Gastroesophageal sphincter (tissue), 4 donors: ENCODE data around the gene LILRB3. TPM values are rescaled to one million over a fixed set of nuclear protein-coding genes. Genes with fewer than 3 reads are reported as not detected.
"Not testable (repeated sequence)": the region's sequence is repeated elsewhere in the genome, so short reads cannot be mapped to it uniquely, and the experiment has no call there.

Source experiments
- ATAC-seq: fragments of 150-250 bp; one replicate; pipeline ENCODE4 v1.9.1; 2016; ENCODE audit warnings: mild to moderate bottlenecking, moderate library complexity
- H3K27ac ChIP-seq, 4 donors: fragments of 200-600 bp; sonication (generic) in 3 of 4; 1 replicate in 3 of 4; 2 replicates in 1 of 4; pipeline ENCODE4 v1.5.1; 2016 to 2019
- H3K27me3 ChIP-seq: fragments of 200-600 bp; sonication (generic); one replicate; pipeline ENCODE4 v1.5.1; 2019
- H3K36me3 ChIP-seq, 2 donors: fragments of 200-600 bp; sonication (generic); one replicate each; pipeline ENCODE4 v1.5.1; 2019; ENCODE audit warnings: control low read depth in 1 of 2
- H3K4me1 ChIP-seq, 3 donors: fragments of 200-600 bp; sonication (generic); 1 replicate in 2 of 3; 2 replicates in 1 of 3; pipeline ENCODE4 v1.5.1; 2016 to 2019; ENCODE audit warnings: control low read depth in 2 of 3
- H3K4me3 ChIP-seq, 2 donors: fragments of 200-600 bp; sonication (generic); one replicate each; pipeline ENCODE4 v1.5.1; 2019; ENCODE audit warnings: mild to moderate bottlenecking in 1 of 2, moderate library complexity in 1 of 2
- H3K9me3 ChIP-seq, 3 donors: fragments of 200-600 bp; sonication (generic); one replicate each; pipeline ENCODE4 v1.5.1; 2017 to 2019; ENCODE audit warnings: control low read depth in 2 of 3
- CTCF ChIP-seq, 4 experiments: fragments of 200-600 bp in 2 of 4; fragments of 450-650 bp in 2 of 4; sonication (generic) in 1 of 4; IDR thresholded peaks; one replicate each; pipeline ENCODE4 v1.5.1; 2017 to 2019; ENCODE audit warnings: antibody characterized with exemption in 4 of 4, mild to moderate bottlenecking in 2 of 4, moderate library complexity in 2 of 4
- EP300 ChIP-seq: sonication (generic); formaldehyde crosslinking; IDR thresholded peaks from one replicate; pipeline ENCODE4 v1.6.1; 2017; ENCODE audit warnings: antibody characterized with exemption, mild to moderate bottlenecking
- POLR2A ChIP-seq, 2 donors: fragments of 450-650 bp; IDR thresholded peaks; one replicate each; pipeline ENCODE4 v1.6.1; 2017; ENCODE audit warnings: antibody characterized with exemption in 2 of 2, mild to moderate bottlenecking in 2 of 2, moderate library complexity in 1 of 2
- POLR2AphosphoS5 ChIP-seq: sonication (generic); formaldehyde crosslinking; IDR thresholded peaks from one replicate; pipeline ENCODE4 v1.6.1; 2017; ENCODE audit warnings: antibody characterized with exemption
- WGBS, 2 donors: methylation state at CpG; one replicate each; pipeline ENCODE4 v1.1.5; 2018; ENCODE audit warnings: low coverage in 1 of 2; 5-methylcytosine and 5-hydroxymethylcytosine counted together
- total RNA-seq, 4 donors: library from RNA; depleted of rRNA; stranded (reverse); fragments of >200 nt; gene quantifications; one replicate each; pipeline ENCODE4 v1.1.0, GENCODE V29; 2016

Gene LILRB3
- total RNA-seq, 4 donors from 2014 or later = 6.8 to 29.9 (median 21.3) TPM

- H3K27ac ChIP-seq = not testable (repeated sequence)
- 20% methylated on average over 1 of the region's 21 CpGs; no CpG with 5 or more reads in 1 of the 2 donors for WGBS, 2 donors
Measured at GRCh38 chr19:54239491-54240371, 16.9 kb upstream of the LILRB3 start.

GRCh38 chr19:54233941-54234340, 11.1 kb upstream of the LILRB3 start:
- H3K9me3 ChIP-seq = peaks cover 0 to 10% (median 0%) of the 10 kb centered on the region in 3 donors
- peaks cover 0 to 3% (median 0%) of the 10 kb centered on the region in 3 donors for H3K4me1 ChIP-seq
- TF ChIP-seq EP300 (no peak), POLR2A (IDR thresholded peaks at IDR 0.05) (no peak), CTCF (IDR thresholded peaks at IDR 0.05) (no peak), POLR2AphosphoS5 (no peak)
- WGBS, 2 donors = 43 to 88% methylated on average over 1 to 4 of the region's 5 CpGs
- ATAC-seq = no peak
- H3K4me3 ChIP-seq = no peak overlapping the region
- peaks cover 43% of the 10 kb centered on the region for H3K27me3 ChIP-seq
- no peaks in the 10 kb centered on the region for H3K36me3 ChIP-seq
- H3K27ac ChIP-seq = no peak overlapping the region

More at GRCh38 chr19:54239491-54240371, 16.9 kb upstream of the LILRB3 start:
- H3K9me3 ChIP-seq, H3K36me3 ChIP-seq, H3K4me3 ChIP-seq, H3K4me1 ChIP-seq: not testable (repeated sequence)
- peak; percentile 19 for ATAC-seq
- H3K27me3 ChIP-seq = peaks cover 23% of the 10 kb centered on the region

- peak; percentile 91 for ATAC-seq
- 18 to 23% methylated on average over 11 to 16 of the region's 21 CpGs for WGBS, 2 donors
- Histone ChIP-seq H3K36me3 (no peaks in the 10 kb centered on the region), H3K4me1 (peaks cover 0 to 3% (median 0%) of the 10 kb centered on the region in 3 donors), H3K27ac (no peak overlapping the region), H3K9me3 (peaks cover 0 to 10% (median 0%) of the 10 kb centered on the region in 3 donors), H3K27me3 (peaks cover 49% of the 10 kb centered on the region), H3K4me3 (no peak overlapping the region)
- TF ChIP-seq POLR2AphosphoS5 = peak; percentile 47
- TF ChIP-seq CTCF (IDR thresholded peaks at IDR 0.05) = peak; percentile 73 to 91 (median 84)
- no peak for TF ChIP-seq POLR2A (IDR thresholded peaks at IDR 0.05)
- TF ChIP-seq EP300 = no peak
Measured at GRCh38 chr19:54231077-54231931, 8.5 kb upstream of the LILRB3 start.

GRCh38 chr19:54230031-54230430, 7.2 kb upstream of the LILRB3 start:
- H3K9me3 ChIP-seq = peaks cover 0 to 10% (median 0%) of the 10 kb centered on the region in 3 donors
- H3K27me3 ChIP-seq = peaks cover 48% of the 10 kb centered on the region
- no peaks in the 10 kb centered on the region for H3K36me3 ChIP-seq
- H3K4me1 ChIP-seq = peaks cover 0 to 3% (median 0%) of the 10 kb centered on the region in 3 donors
- 69 to 82% methylated on average over 2 to 7 of the region's 7 CpGs for WGBS, 2 donors
- TF ChIP-seq POLR2A (IDR thresholded peaks at IDR 0.05) (no peak), CTCF (IDR thresholded peaks at IDR 0.05) (no peak)
- no peak overlapping the region for H3K4me3 ChIP-seq
- ATAC-seq = no peak
- H3K27ac ChIP-seq = no peak overlapping the region

- H3K36me3 ChIP-seq = no peaks in the 10 kb centered on the region
- H3K27me3 ChIP-seq = peaks cover 40% of the 10 kb centered on the region
- no peak overlapping the region for H3K27ac ChIP-seq
- WGBS, 2 donors = 90% methylated on average over 2 of the region's 8 CpGs; no CpG with 5 or more reads in 1 of the 2 donors
- peaks cover 0 to 3% (median 0%) of the 10 kb centered on the region in 3 donors for H3K4me1 ChIP-seq
- peaks cover 0 to under 1% (median 0%) of the 10 kb centered on the region in 3 donors for H3K9me3 ChIP-seq
- TF ChIP-seq EP300 (no peak), POLR2AphosphoS5 (no peak), POLR2A (IDR thresholded peaks at IDR 0.05) (no peak), CTCF (IDR thresholded peaks at IDR 0.05) (no peak)
- no peak for ATAC-seq
- no peak overlapping the region for H3K4me3 ChIP-seq
Measured at GRCh38 chr19:54229146-54229545, 6.3 kb upstream of the LILRB3 start.

- H3K27me3 ChIP-seq = peaks cover 46% of the 10 kb centered on the region
- not testable (repeated sequence) for H3K9me3 ChIP-seq, ATAC-seq, H3K4me3 ChIP-seq, H3K27ac ChIP-seq, H3K4me1 ChIP-seq, H3K36me3 ChIP-seq
- 71 to 100% methylated on average over 1 to 8 of the region's 10 CpGs for WGBS, 2 donors
Measured at GRCh38 chr19:54224619-54225018, 1.8 kb upstream of the LILRB3 start.

- not testable (repeated sequence) for H3K36me3 ChIP-seq, H3K9me3 ChIP-seq, ATAC-seq, H3K4me1 ChIP-seq, H3K27ac ChIP-seq, H3K4me3 ChIP-seq
- peaks cover 46% of the 10 kb centered on the region for H3K27me3 ChIP-seq
- 40% methylated on average over 1 of the region's 5 CpGs for WGBS, 2 donors
Measured at GRCh38 chr19:54223937-54224281, 1.1 kb upstream of the LILRB3 start.
